Neural progenitor cell (in vitro differentiated cells): ENCODE measurements around the gene NCF2.

ENCODE experiments used
- CTCF ChIP-seq: fragments of 200-600 bp; sonication (generic); IDR thresholded peaks from 2 replicates; pipeline ENCODE4 v1.5.1; 2017; ENCODE audit warnings: antibody characterized with exemption, mild to moderate bottlenecking
- EZH2phosphoT487 ChIP-seq: fragments of 200-600 bp; sonication (generic); IDR thresholded peaks from 2 replicates; pipeline ENCODE4 v1.6.1; 2017; ENCODE audit warnings: antibody characterized with exemption

GRCh38 chr1:183638649-183639387 is 48.6 kb upstream of the NCF2 start:
- TF ChIP-seq EZH2phosphoT487 = no peak
- no peak for TF ChIP-seq CTCF
